Left ventricle myocardium superior (tissue), 1 donor: ENCODE data around the gene ST3GAL3. TPM values are rescaled to one million over a fixed set of nuclear protein-coding genes. Genes with fewer than 3 reads are reported as not detected.

Experiments used
- ATAC-seq: fragments of 200-7000 bp; cut with Tn5 transposase; one replicate; pipeline ENCODE4 v1.9.1; 2020; ENCODE audit warnings: mild to moderate bottlenecking, moderate library complexity
- DNase-seq: peaks from one replicate; pipeline ENCODE4 v3.0.0-alpha.2; 2020
- intact Hi-C: fragments of 100-400 bp; cut with micrococcal nuclease; formaldehyde crosslinking; loops from one replicate; pipeline ENCODE4 v1.11.0; 2022
- total RNA-seq: library from RNA; stranded (reverse); fragmentation: NEBNext Ultra II Directional; extraction: Animal tissue kit (Norgen Biotek cat#: 25700); gene quantifications from one replicate; pipeline ENCODE4 v1.2.1, GENCODE V29; 2021
- donor health status: DM: no; HTN: yes; CAD: no; lungs with severe emphysema.

ST3GAL3 gene
- total RNA-seq, 1 donor from 2014 or later: 24.7 TPM

- ATAC-seq: no peak
- intact Hi-C loops: no loop called here
- DNase-seq: no peak
These were observed 207.5 kb downstream of the ST3GAL3 start for GRCh38 chr1:43914576-43915525.

DNA sequence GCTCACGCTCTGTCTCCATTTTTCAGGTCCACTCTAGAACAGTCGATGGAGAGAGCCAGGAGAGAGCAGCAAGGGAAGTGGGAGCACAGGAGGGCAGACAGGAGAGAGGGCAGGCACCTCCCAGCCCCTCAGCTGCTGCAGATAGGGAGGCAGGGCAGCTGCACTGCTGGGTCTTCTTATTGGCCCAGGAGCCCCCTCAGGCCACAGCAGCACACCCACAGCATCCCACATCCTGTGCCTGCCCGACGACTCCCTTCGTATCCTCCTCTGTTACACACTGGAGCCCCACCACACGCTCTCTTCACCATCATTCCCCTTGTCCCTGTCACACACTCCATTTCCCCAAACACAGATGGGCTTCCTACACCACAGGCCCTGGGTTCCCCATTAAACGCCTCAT lies 212.6 kb downstream of the ST3GAL3 start:
- ATAC-seq: no peak
- DNase-seq: no peak
- intact Hi-C loops: no loop called here

DNA sequence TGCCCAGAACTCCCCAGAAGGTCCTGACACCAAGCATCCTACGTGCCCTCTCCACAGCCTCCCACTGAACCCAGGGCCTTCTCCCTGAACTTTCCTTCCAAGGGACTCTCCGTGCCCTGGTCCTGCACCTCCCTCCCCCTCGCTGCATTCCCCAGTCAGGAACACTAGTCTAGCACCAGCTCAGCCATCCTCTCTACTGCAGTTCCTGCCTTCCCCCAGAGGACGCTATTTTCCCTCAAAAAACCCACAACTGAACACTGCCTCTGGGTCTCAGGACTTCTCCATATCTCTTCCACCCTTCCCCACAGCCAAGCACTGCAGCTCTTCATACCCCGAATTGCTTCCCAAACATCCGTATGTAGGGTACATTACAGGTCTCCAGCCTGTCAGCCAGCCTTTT lies 213.7 kb downstream of the ST3GAL3 start:
- DNase-seq: no peak

GRCh38 chr1:43924516-43924915 lies 217.2 kb downstream of the ST3GAL3 start:
- intact Hi-C loops: no loop called here
- no peak for DNase-seq
- no peak for ATAC-seq

More for the DNA sequence above, 213.7 kb downstream of the ST3GAL3 start:
- no peak for ATAC-seq
- intact Hi-C loops: no loop called here

- DNase-seq: no peak
- intact Hi-C loops: no loop called here
These were observed 218.5 kb downstream of the ST3GAL3 start for GRCh38 chr1:43925846-43926245.

GRCh38 chr1:43930168-43930948 lies 223.0 kb downstream of the ST3GAL3 start:
- DNase-seq (no peak), ATAC-seq (no peak)
- intact Hi-C loops: no loop called here

More at GRCh38 chr1:43925846-43926245, 218.5 kb downstream of the ST3GAL3 start:
- no peak for ATAC-seq

DNA sequence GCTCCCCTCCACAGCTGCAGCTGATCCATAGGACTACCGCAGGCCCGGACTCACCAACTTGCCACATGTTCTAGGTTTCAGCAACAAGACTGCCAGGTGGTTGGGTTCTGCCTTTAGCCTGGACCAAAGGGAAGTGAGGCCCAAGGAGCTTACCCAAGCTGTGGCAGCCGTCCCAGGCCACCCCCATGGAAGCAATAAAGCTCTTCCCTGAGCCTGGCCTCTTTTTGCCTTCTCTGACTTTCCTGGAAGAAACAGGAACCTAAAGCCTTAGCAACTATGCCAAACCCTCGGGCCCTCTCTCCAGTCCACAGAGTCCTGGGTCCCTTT lies 223.6 kb downstream of the ST3GAL3 start:
- intact Hi-C loops: no loop called here
- DNase-seq (no peak), ATAC-seq (no peak)

GRCh38 chr1:43931711-43932660 lies 224.7 kb downstream of the ST3GAL3 start:
- no peak for ATAC-seq
- DNase-seq: no peak
- intact Hi-C loops: no loop called here

- intact Hi-C loops: no loop called here
- ATAC-seq: no peak
- no peak for DNase-seq
These were observed 225.6 kb downstream of the ST3GAL3 start for GRCh38 chr1:43932786-43933385.

GRCh38 chr1:43933386-43934100 lies 226.2 kb downstream of the ST3GAL3 start, which contains the start of gene ARTN:
Gene ARTN (plus strand): TSS chr1:43933801. CDS start chr1:43935657, 1,856 bp downstream.
- intact Hi-C loops: no loop called here
- DNase-seq (no peak), ATAC-seq (peak; percentile 12)

DNA sequence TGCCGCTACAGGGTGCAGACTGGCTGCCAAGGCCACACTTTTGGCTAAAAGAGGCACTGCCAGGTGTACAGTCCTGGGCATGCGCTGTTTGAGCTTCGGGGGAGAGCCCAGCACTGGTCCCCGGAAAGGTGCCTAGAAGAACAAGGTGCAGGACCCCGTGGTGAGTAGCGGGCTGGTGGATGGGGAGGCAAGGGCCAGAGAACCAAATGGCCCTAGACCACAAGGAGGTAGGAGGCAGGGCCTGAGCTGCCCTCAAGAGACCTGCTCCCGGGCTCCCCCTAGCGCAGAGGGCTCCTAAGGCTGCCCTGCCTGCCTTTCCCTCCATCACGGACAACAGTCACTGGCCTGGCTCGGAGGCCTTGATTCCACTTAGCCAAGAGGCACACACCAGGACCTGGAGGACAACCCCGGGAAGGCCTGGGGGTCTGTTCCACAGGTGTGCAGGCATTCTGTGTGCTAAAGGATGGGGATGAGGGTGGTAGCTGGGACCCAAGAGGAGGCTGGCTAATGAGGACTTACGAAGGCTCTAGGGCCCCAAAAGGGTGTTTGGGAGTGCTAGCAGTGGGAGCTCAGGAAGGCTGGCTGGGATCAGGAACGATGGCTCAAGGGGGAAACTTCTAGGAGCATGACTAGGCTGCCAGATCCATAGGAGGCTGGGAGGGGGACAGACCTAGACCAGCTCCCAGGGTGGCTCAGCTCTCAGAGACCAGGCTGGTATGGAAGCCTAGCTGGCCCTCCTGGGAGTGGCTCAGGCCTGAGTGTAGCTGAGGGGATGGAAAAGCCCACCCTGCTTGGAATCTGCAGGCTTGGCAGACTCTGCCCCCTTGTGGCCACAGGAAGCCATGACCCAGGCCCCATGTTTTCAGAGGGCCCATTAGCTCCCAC lies 227.0 kb downstream of the ST3GAL3 start:
- peak; percentile 56 for ATAC-seq
- intact Hi-C loops: no loop called here
- DNase-seq: peak; percentile 74

DNA sequence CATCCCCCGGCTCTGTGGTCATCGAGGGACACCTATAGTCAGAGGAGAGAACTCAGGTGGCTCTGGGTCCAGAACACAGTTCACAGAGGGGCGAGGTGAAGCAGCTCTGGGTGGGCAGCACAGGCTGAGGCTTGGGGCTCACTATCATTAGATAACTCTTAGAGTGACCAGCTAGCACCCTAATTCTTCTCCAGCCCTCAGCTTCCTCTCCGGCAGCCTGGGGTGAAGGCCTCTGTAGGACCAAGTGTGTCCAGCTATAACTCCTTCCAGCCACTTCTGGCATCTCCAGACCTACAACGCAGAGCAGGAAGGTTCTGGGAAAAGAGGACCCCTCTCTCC lies 227.6 kb downstream of the ST3GAL3 start:
- no peak for ATAC-seq
- intact Hi-C loops: loop anchor here (5.0 kb wide), 1 partner anchor 173 kb away; no protein-coding TSS in a partner anchor
- no peak for DNase-seq

DNA sequence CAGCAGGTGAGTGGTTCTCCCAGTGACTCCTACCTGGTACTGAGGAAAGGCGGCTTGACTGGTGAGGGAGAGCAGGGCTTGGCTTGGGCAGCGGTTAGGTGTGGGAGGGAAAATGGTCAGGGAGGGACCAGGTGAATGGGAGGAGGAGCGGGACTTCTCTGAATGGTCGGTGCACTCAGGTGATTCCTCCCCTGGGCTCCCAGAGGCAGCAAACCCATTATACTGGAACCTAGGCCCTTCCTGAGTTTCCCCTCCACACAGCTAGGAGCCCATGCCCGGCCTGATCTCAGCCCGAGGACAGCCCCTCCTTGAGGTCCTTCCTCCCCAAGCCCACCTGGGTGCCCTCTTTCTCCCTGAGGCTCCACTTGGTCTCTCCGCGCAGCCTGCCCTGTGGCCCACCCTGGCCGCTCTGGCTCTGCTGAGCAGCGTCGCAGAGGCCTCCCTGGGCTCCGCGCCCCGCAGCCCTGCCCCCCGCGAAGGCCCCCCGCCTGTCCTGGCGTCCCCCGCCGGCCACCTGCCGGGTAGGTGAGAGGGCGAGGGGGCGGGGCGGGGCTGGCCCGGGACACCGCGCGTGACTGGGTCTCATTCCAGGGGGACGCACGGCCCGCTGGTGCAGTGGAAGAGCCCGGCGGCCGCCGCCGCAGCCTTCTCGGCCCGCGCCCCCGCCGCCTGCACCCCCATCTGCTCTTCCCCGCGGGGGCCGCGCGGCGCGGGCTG lies 228.5 kb downstream of the ST3GAL3 start:
- intact Hi-C loops: loop anchor here (5.0 kb wide), 1 partner anchor 174 kb away; no protein-coding TSS in a partner anchor
- DNase-seq (no peak), ATAC-seq (no peak)

DNA sequence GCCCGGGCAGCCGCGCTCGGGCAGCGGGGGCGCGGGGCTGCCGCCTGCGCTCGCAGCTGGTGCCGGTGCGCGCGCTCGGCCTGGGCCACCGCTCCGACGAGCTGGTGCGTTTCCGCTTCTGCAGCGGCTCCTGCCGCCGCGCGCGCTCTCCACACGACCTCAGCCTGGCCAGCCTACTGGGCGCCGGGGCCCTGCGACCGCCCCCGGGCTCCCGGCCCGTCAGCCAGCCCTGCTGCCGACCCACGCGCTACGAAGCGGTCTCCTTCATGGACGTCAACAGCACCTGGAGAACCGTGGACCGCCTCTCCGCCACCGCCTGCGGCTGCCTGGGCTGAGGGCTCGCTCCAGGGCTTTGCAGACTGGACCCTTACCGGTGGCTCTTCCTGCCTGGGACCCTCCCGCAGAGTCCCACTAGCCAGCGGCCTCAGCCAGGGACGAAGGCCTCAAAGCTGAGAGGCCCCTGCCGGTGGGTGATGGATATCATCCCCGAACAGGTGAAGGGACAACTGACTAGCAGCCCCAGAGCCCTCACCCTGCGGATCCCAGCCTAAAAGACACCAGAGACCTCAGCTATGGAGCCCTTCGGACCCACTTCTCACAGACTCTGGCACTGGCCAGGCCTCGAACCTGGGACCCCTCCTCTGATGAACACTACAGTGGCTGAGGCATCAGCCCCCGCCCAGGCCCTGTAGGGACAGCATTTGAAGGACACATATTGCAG lies 229.3 kb downstream of the ST3GAL3 start:
- intact Hi-C loops: loop anchor here (5.0 kb wide), 1 partner anchor 174 kb away; no protein-coding TSS in a partner anchor
- peak; percentile 66 for DNase-seq
- ATAC-seq: peak; percentile 47

DNA sequence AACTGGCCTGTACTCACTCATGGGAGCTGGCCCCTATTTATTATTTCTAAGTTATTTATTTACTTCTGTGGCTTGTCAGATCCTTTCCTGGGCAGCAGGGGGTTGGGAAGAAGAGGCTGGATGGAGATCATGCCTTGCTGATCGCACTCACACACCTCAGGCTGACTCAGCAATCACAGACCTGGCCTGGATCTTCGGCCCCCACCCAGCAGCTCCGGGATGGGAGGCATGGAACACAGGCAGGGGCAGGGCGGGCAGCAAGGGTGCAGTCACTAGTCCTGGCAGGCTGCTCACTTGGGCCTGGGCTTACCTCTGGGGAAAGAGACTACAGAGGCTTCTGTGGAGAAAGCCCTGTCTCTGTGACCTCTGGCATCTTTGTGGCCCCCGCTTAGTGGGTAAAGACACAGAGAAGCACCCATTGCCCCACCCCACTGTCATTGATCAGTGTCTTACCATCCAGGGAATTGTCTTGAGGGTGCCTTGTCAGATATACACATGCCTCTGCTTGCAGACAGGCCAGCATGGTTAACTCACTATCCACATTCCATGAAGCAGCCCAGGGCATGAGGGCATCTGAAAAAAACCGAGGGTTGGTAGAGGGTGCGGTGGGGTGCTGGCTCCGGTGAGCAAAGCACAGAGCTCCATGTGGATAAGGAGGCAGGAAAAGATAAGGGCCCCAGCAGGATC lies 230.0 kb downstream of the ST3GAL3 start:
- DNase-seq: no peak

More for the DNA sequence above, 230.0 kb downstream of the ST3GAL3 start:
- intact Hi-C loops: loop anchor here (5.0 kb wide), 1 partner anchor 175 kb away; no protein-coding TSS in a partner anchor
- no peak for ATAC-seq
